GM13977 (cell line): ENCODE data around the gene CSF3R.

Source experiments
- DNase-seq: peaks from one replicate; pipeline ENCODE4 v3.0.0; 2012; ENCODE audit warnings: low spot score
- in situ Hi-C: fragments of 300-500 bp; cut with MboI; formaldehyde crosslinking; loops from one replicate; pipeline ENCODE4 v1.12.0; 2022; ENCODE audit warnings: low sequenced_read_pairs, low pct_unique_long_range_greater_than_20kb, mixed read lengths, inconsistent platforms; ENCODE audit not compliant: unreplicated experiment
- TF ChIP-seq, protein P1 (sequence below): IDR thresholded peaks from 2 replicates; pipeline ENCODE4 v1.5.1; 2012; ENCODE audit warnings: mild to moderate bottlenecking, control low read depth; ENCODE audit not compliant: insufficient read depth; ENCODE audit errors: extremely low read depth, missing control alignments

Gene CSF3R

DNA sequence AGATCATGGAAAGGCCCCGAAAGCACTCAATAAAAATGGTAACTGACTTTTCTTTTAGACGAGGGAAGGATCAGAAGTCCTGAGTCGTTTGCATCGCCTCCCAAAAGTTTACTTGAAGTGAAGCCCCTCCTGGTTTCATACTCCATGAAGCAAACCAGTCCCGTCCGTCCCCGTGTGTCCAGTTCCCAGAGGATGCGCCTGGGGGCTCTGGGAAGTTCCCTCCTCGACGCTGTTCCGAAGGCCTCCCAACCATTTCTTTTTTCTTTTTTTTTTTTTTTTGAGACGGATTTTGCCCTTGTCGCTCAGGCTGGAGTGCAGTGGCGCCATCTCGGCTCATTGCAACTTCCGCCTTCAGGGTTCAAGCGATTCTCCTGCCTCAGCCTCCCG, 31.8 kb downstream of the CSF3R start:
- DNase-seq = no peak
- TF ChIP-seq, protein P1, sequence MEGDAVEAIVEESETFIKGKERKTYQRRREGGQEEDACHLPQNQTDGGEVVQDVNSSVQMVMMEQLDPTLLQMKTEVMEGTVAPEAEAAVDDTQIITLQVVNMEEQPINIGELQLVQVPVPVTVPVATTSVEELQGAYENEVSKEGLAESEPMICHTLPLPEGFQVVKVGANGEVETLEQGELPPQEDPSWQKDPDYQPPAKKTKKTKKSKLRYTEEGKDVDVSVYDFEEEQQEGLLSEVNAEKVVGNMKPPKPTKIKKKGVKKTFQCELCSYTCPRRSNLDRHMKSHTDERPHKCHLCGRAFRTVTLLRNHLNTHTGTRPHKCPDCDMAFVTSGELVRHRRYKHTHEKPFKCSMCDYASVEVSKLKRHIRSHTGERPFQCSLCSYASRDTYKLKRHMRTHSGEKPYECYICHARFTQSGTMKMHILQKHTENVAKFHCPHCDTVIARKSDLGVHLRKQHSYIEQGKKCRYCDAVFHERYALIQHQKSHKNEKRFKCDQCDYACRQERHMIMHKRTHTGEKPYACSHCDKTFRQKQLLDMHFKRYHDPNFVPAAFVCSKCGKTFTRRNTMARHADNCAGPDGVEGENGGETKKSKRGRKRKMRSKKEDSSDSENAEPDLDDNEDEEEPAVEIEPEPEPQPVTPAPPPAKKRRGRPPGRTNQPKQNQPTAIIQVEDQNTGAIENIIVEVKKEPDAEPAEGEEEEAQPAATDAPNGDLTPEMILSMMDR = no peak
- in situ Hi-C loops = no loop called here

DNA sequence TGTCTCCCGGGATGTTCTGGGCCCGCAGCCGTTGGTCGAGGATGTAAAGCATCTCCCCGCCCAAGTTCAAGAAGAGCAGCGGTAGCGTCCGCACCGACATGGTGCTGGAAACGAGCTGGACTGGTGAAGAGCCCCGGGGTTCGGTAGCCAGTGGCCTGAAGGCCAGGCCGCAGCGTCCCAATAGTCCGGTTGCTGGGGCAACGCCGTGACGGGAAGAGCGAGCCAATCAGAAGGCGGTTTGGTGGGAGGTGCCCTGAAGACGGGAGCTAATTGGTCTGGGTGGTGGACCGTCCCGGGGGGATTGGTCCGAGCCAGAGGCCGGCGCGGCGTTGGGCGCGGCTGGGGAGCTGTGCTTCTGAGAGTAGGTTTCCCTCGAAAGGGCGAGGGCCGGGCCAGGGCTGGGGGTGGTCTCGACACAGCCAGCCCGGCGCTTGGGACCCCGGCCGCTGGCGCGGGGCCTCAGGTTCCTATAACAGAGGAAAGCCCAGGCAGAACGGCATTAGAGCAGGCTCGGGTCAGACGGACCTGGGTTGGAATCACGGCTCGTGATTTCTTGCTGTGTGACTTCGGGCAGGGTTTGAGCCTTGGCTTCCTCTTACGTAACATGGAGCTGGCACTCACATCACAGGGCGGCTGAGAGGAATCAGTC, 32.3 kb downstream of the CSF3R start, which contains the start of gene OSCP1:
TSS of gene OSCP1 (minus strand) at position 182 of the 649 bp plus-strand sequence. CDS start at position 100, 82 bp downstream.
- DNase-seq = peak; percentile 99
- in situ Hi-C loops = no loop called here
- TF ChIP-seq, protein P1 = no peak

DNA sequence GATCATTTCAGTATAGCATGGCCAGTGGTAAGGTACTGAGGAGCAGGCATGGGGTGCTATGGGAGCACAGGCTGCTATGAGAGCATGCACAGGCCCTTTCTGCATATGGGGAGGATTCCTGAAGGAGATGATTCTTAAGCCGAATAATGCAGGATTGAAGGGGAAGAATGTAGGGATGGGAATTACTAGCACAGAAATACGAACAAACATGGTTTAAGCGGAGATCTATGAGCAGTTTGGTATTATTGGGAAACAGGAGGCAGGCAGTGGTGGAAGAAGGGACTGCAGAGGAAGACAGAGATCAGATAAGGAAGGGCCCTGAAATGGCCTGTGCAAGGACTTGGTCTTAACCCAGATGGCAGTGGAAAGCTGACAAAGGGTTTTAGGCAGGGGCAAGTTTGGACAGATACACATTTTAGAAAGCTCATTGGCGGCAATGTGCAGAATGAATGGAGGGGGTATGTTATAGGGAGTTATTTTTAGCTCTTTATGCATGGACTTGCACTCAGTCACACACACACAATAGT, 34.1 kb downstream of the CSF3R start:
- no peak for DNase-seq
- in situ Hi-C loops = no loop called here
- TF ChIP-seq, protein P1 = no peak

DNA sequence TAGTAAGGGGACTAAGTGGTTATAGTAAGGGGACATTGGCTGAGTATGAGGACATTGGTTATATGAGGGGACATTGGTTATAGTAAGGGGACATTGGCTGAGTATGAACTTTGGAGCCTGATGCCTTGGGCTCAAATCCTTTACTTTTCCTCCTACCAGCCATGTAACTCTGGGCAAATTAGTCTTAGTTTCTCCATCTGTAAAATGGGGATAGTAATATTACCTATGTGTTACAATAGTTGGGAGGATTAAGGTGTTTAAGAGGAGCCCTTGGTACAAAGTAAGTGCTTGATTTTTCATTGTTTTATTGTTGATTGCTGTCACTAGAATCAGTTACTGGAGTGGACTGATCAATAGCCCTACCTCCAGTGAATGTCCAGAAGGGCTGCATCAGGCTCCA, 35.3 kb downstream of the CSF3R start:
- TF ChIP-seq, protein P1 = no peak
- DNase-seq = no peak
- in situ Hi-C loops = no loop called here

DNA sequence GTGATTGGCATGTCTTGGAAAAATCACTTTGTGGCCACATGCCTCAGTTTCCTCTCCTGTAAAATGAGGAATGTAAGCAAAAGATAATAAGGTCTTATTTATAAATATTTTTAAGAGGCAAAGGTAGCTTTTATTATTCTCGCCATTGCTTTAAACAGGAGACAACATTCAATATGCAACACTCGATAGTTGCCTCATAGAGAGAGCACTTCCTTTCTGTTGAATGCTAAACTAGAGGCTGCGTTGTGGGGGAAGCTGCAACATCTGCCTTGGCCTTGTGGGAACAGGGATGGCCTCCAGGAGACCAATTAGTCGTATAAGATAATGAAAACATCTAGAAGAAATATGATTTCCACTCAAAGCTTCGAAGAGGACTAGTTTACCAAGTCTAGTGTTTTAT, 36.0 kb downstream of the CSF3R start:
- TF ChIP-seq, protein P1 = no peak
- DNase-seq = no peak
- in situ Hi-C loops = no loop called here

DNA sequence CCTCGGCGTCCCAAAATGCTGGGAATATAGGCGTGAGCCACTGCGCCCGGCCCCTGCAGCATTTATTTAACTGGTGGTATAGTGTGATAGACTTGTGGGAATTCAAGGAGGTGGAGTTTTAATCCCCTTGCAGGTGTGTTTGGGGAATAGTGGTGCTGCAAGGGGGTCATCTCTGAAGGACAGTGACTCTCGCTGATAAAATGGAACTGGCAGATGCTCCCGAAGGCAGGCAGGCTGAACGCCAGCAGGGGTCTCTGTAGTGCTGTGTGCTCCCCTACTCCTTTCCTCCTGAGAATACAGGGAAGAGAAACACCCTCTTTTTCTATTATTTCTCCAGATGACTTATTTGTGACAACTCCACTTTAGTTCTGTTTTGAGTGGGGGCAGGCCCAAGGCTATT, 36.4 kb downstream of the CSF3R start:
- TF ChIP-seq, protein P1 = peak; percentile 70
- peak; percentile 33 for DNase-seq
- in situ Hi-C loops = no loop called here

DNA sequence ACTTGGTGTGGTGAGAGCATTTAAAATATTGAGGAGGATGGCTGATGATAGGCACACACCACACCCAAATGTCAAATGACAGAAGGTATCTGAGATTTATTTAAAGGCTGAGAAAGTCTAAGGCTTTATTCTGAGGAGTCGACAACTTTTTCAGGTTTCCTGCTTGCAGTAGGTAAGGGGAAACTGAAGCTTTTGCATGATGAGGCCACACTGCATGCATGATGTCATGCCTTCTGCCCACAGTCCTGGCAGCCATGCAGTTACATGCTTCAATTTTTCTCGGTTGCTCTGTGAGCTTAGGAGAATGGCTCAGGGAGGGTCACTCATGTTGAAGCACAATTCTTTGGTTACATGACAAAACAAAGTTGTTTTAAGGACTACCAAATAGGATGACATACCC, 39.4 kb downstream of the CSF3R start:
- no peak for DNase-seq
- in situ Hi-C loops = no loop called here
- TF ChIP-seq, protein P1 = no peak
